SU-DHL-6 (cell line): ENCODE data around the gene POLD4.

Source experiments
- H2AFZ ChIP-seq: fragments of 200-600 bp; sonication (generic); 2 replicates; pipeline ENCODE4 v1.6.1; 2014; ENCODE audit warnings: low read depth, mild to moderate bottlenecking, moderate library complexity, mixed read lengths, antibody characterized with exemption, low read length; ENCODE audit not compliant: severe bottlenecking
- H3F3A ChIP-seq: fragments of 200-600 bp; shearing (Covaris generic); 2 replicates; pipeline ENCODE4 v1.6.0; 2016; ENCODE audit warnings: antibody characterized with exemption, mild to moderate bottlenecking; ENCODE audit not compliant: insufficient read depth
- H3K27ac ChIP-seq: fragments of 200-600 bp; sonication (generic); 2 replicates; pipeline ENCODE4 v1.5.1; 2016; ENCODE audit warnings: low read depth, mild to moderate bottlenecking, low read length, moderate library complexity, mixed read lengths
- H3K27me3 ChIP-seq: fragments of 200-600 bp; sonication (generic), shearing (Covaris generic); 2 replicates; pipeline ENCODE4 v1.6.0; 2014; ENCODE audit warnings: mild to moderate bottlenecking, low read length
- H3K36me3 ChIP-seq: fragments of 200-600 bp; sonication (generic); 2 replicates; pipeline ENCODE4 v1.6.1; 2014; ENCODE audit warnings: mild to moderate bottlenecking, low read length, mixed read lengths
- H3K4me2 ChIP-seq: fragments of 300-600, 200-600 bp; shearing (Covaris generic), sonication (generic); 2 replicates; pipeline ENCODE4 v1.6.0; 2014; ENCODE audit warnings: low read length, low read depth, mild to moderate bottlenecking; ENCODE audit not compliant: poor library complexity, severe bottlenecking
- H3K4me3 ChIP-seq: fragments of 200-600 bp; sonication (generic); 2 replicates; pipeline ENCODE4 v1.5.1; 2014; ENCODE audit warnings: antibody characterized with exemption, low read length, mild to moderate bottlenecking, mixed read lengths; ENCODE audit not compliant: insufficient read depth, poor library complexity, severe bottlenecking
- H3K79me2 ChIP-seq: fragments of 200-600 bp; sonication (generic); 2 replicates; pipeline ENCODE4 v1.6.1; 2014; ENCODE audit warnings: mild to moderate bottlenecking, low read length, moderate library complexity; ENCODE audit not compliant: insufficient read depth
- H3K9ac ChIP-seq: fragments of 200-600 bp; sonication (generic); 2 replicates; pipeline ENCODE4 v1.7.0; 2014; ENCODE audit warnings: mild to moderate bottlenecking, low read length
- H3K9me2 ChIP-seq: fragments of 200-600 bp; sonication (generic); replicated peaks from 2 replicates; pipeline ENCODE4 v1.6.1; 2014; ENCODE audit warnings: low read length; ENCODE audit not compliant: insufficient read depth
- H3K9me3 ChIP-seq: fragments of 200-600 bp; sonication (generic); 2 replicates; pipeline ENCODE4 v1.6.1; 2014; ENCODE audit warnings: low read length, mixed read lengths; ENCODE audit not compliant: insufficient read depth
- H4K20me1 ChIP-seq: fragments of 200-600 bp; sonication (generic); 2 replicates; pipeline ENCODE4 v1.6.1; 2014; ENCODE audit warnings: low read depth, mild to moderate bottlenecking, antibody characterized with exemption, low read length, moderate library complexity, mixed read lengths
- EZH2phosphoT487 ChIP-seq: fragments of 200-600 bp; sonication (generic), shearing (Covaris generic); conservative IDR thresholded peaks from 2 replicates; pipeline ENCODE4 v1.6.1; 2018; ENCODE audit warnings: mild to moderate bottlenecking, antibody characterized with exemption, low read length, moderate library complexity, mixed read lengths
- TF ChIP-seq, protein P1 (sequence below): fragments of 200-600 bp; sonication (generic); IDR thresholded peaks from one replicate; pipeline ENCODE4 v1.5.1; 2017; ENCODE audit warnings: antibody characterized with exemption, mild to moderate bottlenecking, low read length, moderate library complexity; ENCODE audit not compliant: insufficient read depth, poor library complexity, severe bottlenecking

POLD4 gene

DNA sequence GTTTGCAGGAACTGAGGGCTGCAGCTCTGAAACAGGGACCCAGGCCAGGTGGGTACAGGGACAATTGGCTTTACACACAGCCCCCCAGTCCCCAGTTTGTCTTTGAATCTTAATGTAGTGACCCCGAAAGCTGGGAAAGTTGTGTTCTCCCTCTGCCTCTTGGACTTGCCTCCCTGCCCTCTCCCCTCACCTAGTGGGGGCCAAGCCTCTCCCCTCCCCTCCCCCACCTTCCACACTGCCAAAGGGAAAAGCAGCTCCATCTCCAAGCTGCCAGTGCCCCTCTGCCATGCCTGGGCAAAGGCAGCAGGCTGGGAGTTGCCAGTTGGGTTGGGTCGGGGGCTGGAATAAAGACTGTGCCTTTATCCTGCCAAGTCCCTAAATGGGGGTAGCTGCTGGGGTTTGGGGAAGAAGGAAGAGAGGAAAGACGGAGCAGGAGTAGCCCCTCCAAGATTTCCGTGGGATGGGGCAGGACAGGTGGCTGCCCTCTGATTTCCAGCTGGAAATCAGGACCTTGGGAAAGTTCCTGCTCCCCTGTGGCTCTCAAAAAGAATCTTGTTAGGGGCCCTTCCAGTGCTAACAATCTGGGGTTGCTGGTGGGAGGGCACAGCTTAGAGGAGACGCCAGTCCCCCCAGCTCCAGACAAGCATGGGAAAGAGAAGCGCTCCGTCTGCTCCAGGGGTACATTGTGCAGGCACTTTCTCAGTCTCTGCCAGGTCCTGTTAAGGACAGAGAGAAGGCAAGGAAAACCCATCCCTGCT is 22.9 kb upstream of the POLD4 start:
- no peak overlapping the region for H3K9ac ChIP-seq
- no peaks in the 10 kb centered on the region for H3K9me2 ChIP-seq
- H3K79me2 ChIP-seq: no peaks in the 10 kb centered on the region
- H3K27ac ChIP-seq: no peak overlapping the region
- TF ChIP-seq EZH2phosphoT487: no peak
- TF ChIP-seq, protein P1, sequence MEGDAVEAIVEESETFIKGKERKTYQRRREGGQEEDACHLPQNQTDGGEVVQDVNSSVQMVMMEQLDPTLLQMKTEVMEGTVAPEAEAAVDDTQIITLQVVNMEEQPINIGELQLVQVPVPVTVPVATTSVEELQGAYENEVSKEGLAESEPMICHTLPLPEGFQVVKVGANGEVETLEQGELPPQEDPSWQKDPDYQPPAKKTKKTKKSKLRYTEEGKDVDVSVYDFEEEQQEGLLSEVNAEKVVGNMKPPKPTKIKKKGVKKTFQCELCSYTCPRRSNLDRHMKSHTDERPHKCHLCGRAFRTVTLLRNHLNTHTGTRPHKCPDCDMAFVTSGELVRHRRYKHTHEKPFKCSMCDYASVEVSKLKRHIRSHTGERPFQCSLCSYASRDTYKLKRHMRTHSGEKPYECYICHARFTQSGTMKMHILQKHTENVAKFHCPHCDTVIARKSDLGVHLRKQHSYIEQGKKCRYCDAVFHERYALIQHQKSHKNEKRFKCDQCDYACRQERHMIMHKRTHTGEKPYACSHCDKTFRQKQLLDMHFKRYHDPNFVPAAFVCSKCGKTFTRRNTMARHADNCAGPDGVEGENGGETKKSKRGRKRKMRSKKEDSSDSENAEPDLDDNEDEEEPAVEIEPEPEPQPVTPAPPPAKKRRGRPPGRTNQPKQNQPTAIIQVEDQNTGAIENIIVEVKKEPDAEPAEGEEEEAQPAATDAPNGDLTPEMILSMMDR: no peak
- H3K27me3 ChIP-seq: no peaks in the 10 kb centered on the region
- no peak overlapping the region for H3K4me2 ChIP-seq
- no peaks in the 10 kb centered on the region for H3F3A ChIP-seq
- no peaks in the 10 kb centered on the region for H4K20me1 ChIP-seq
- H3K36me3 ChIP-seq: no peaks in the 10 kb centered on the region
- no peaks in the 10 kb centered on the region for H3K9me3 ChIP-seq
- no peak overlapping the region for H2AFZ ChIP-seq
- H3K4me3 ChIP-seq: no peak overlapping the region

DNA sequence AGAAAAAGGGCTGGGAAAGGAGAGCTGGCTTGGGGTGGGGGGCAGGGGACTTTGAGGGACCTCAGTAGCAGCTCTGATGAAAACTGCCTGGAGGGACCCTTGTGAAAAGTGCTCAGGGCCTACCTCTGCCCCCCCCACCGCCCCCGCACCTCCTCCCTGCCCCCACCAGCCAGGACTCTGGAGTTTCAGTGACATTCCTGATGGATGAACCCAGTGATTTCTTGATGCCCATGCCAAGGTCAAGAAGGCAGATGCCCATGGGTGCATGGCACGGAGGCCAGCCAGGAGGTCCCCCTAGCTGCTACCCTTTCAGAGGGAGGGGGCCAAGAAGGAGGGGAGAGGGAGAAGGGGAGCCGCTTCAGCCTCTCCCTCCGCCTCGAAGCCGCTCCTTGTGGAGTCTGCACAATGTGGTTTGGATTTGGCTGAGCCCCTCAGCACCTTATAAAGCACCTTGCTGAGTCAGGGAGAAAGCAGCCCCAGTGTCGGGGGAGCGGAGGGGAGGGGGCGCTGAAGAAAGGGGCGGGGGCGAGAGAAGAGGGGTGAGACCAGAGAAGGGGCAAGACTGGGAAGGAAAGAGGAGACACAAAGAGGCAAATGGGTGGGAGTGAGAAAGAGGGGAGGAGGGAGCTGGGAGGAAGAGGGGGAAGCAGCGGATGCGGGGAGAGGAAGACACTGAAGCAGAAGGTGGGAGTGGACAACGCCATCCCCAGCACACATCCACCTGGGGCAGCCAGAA is 22.1 kb upstream of the POLD4 start:
- no peak overlapping the region for H3K4me2 ChIP-seq

DNA sequence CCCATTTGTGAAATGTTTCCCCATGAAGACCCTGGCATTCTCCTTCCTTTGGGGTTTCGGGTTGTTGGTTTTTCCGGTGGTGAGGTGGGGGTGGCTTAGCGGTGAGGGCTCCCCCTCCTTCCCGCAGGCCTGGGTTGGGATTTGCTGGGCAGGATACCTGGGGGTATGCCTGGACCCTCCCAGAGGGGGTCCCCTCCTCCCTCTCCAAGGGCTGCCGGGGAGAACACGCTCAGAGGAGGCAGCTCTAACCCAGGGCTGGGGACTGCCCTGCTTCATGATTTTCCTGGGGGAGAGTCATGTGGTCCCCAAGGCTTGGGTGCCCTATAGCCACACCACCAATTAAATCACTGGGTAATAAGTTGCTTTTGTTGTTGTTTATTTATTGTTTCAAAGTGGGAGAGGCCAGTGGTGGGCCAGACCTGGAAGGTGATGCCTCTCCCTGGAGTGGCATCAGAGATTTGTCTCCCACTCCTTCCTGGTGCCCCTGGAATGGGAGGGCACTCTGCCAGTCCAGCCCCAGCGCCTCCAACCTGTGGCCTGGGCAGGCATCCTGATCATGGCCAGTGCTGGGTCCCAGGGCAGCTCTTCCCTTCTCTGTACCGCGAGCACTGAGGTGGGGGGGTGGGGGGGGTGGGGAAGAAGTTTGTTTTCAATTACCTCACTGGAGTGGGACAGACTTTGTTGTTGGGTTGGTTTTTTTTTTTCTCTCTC is 21.4 kb upstream of the POLD4 start:
- H4K20me1 ChIP-seq: no peaks in the 10 kb centered on the region
- no peaks in the 10 kb centered on the region for H3K27me3 ChIP-seq
- no peaks in the 10 kb centered on the region for H3K36me3 ChIP-seq
- H3K27ac ChIP-seq: no peak overlapping the region
- no peaks in the 10 kb centered on the region for H3K9me2 ChIP-seq
- no peak overlapping the region for H2AFZ ChIP-seq
- H3K4me3 ChIP-seq: no peak overlapping the region
- no peaks in the 10 kb centered on the region for H3F3A ChIP-seq
- no peaks in the 10 kb centered on the region for H3K79me2 ChIP-seq
- no peaks in the 10 kb centered on the region for H3K9me3 ChIP-seq
- no peak overlapping the region for H3K4me2 ChIP-seq
- H3K9ac ChIP-seq: no peak overlapping the region
- no peak for TF ChIP-seq EZH2phosphoT487
- TF ChIP-seq, protein P1: no peak

More for the DNA sequence above, 22.1 kb upstream of the POLD4 start:
- H3K79me2 ChIP-seq: no peaks in the 10 kb centered on the region
- no peaks in the 10 kb centered on the region for H4K20me1 ChIP-seq
- no peak for TF ChIP-seq EZH2phosphoT487
- TF ChIP-seq, protein P1: no peak
- H3K27me3 ChIP-seq: no peaks in the 10 kb centered on the region
- H3K9me3 ChIP-seq: no peaks in the 10 kb centered on the region
- H3K9me2 ChIP-seq: no peaks in the 10 kb centered on the region
- H3F3A ChIP-seq: no peaks in the 10 kb centered on the region
- no peak overlapping the region for H3K27ac ChIP-seq
- H3K36me3 ChIP-seq: no peaks in the 10 kb centered on the region
- no peak overlapping the region for H2AFZ ChIP-seq
- H3K9ac ChIP-seq: no peak overlapping the region
- no peak overlapping the region for H3K4me3 ChIP-seq
